ENCODE results near the gene NCSTN.
A peak's percentile ranks its signal among the peaks of the same experiment; 100 is the strongest.

The NCSTN gene

GRCh38 chr1:160351629-160352028, 8.4 kb downstream of the NCSTN start:
- no peak for DNase-seq

- DNase-seq: no peak
Observed at GRCh38 chr1:160352555-160352954, 9.4 kb downstream of the NCSTN start.

- no peak for DNase-seq
Observed at GRCh38 chr1:160353223-160353622, 10.0 kb downstream of the NCSTN start.

- peak in 7 of 51 donors; percentile 7 to 16 (median 14) for DNase-seq
Observed at GRCh38 chr1:160354388-160354985, 11.3 kb downstream of the NCSTN start.

GRCh38 chr1:160357286-160358002, 14.3 kb downstream of the NCSTN start:
- peak in 1 of 51 donors; percentile 11 for DNase-seq

GRCh38 chr1:160358073-160358472, 14.9 kb downstream of the NCSTN start:
- DNase-seq: no peak

GRCh38 chr1:160359559-160360226, 16.5 kb downstream of the NCSTN start:
- no peak for DNase-seq

GRCh38 chr1:160360227-160360695, 17.1 kb downstream of the NCSTN start:
- no peak for DNase-seq

GRCh38 chr1:160361199-160361598, 18.0 kb downstream of the NCSTN start:
- DNase-seq: no peak

GRCh38 chr1:160361814-160362167, 18.6 kb downstream of the NCSTN start:
- no peak for DNase-seq

- DNase-seq: no peak
Observed at GRCh38 chr1:160362168-160362957, 19.2 kb downstream of the NCSTN start.

- DNase-seq: no peak
Observed at GRCh38 chr1:160363010-160363409, 19.8 kb downstream of the NCSTN start.

GRCh38 chr1:160363951-160364735, 21.0 kb downstream of the NCSTN start:
- no peak for DNase-seq

GRCh38 chr1:160365325-160365724, 22.1 kb downstream of the NCSTN start:
- no peak for DNase-seq

GRCh38 chr1:160366731-160367515, 23.7 kb downstream of the NCSTN start, which contains the start of gene NHLH1:
Gene NHLH1, plus strand, starts transcription at chr1:160367071. Its CDS starts 3,661 bp downstream, at chr1:160370732.
- no peak for DNase-seq

GRCh38 chr1:160367516-160367900, 24.3 kb downstream of the NCSTN start:
- DNase-seq: no peak

GRCh38 chr1:160367934-160368923, 25.0 kb downstream of the NCSTN start:
- DNase-seq: no peak

GRCh38 chr1:160369087-160369486, 25.9 kb downstream of the NCSTN start:
- no peak for DNase-seq
